Gastroesophageal sphincter (tissue), 4 donors: Measurements from ENCODE around the gene YEATS2. TPM values are rescaled to one million over a fixed set of nuclear protein-coding genes. Genes with fewer than 3 reads are reported as not detected.
A peak's percentile ranks its signal among the peaks of the same experiment; 100 is the strongest.

Source experiments
- ATAC-seq: fragments of 150-250 bp; one replicate; pipeline ENCODE4 v1.9.1; 2016; ENCODE audit warnings: mild to moderate bottlenecking, moderate library complexity
- H3K27ac ChIP-seq, 4 donors: fragments of 200-600 bp; sonication (generic) in 3 of 4; 1 replicate in 3 of 4; 2 replicates in 1 of 4; pipeline ENCODE4 v1.5.1; 2016 to 2019
- H3K27me3 ChIP-seq: fragments of 200-600 bp; sonication (generic); one replicate; pipeline ENCODE4 v1.5.1; 2019
- H3K36me3 ChIP-seq, 2 donors: fragments of 200-600 bp; sonication (generic); one replicate each; pipeline ENCODE4 v1.5.1; 2019; ENCODE audit warnings: control low read depth in 1 of 2
- H3K4me1 ChIP-seq, 3 donors: fragments of 200-600 bp; sonication (generic); 1 replicate in 2 of 3; 2 replicates in 1 of 3; pipeline ENCODE4 v1.5.1; 2016 to 2019; ENCODE audit warnings: control low read depth in 2 of 3
- H3K4me3 ChIP-seq, 2 donors: fragments of 200-600 bp; sonication (generic); one replicate each; pipeline ENCODE4 v1.5.1; 2019; ENCODE audit warnings: mild to moderate bottlenecking in 1 of 2, moderate library complexity in 1 of 2
- H3K9me3 ChIP-seq, 3 donors: fragments of 200-600 bp; sonication (generic); one replicate each; pipeline ENCODE4 v1.5.1; 2017 to 2019; ENCODE audit warnings: control low read depth in 2 of 3
- CTCF ChIP-seq, 4 experiments: fragments of 200-600 bp in 2 of 4; fragments of 450-650 bp in 2 of 4; sonication (generic) in 1 of 4; IDR thresholded peaks; one replicate each; pipeline ENCODE4 v1.5.1; 2017 to 2019; ENCODE audit warnings: antibody characterized with exemption in 4 of 4, mild to moderate bottlenecking in 2 of 4, moderate library complexity in 2 of 4
- EP300 ChIP-seq: sonication (generic); formaldehyde crosslinking; IDR thresholded peaks from one replicate; pipeline ENCODE4 v1.6.1; 2017; ENCODE audit warnings: antibody characterized with exemption, mild to moderate bottlenecking
- POLR2A ChIP-seq, 2 donors: fragments of 450-650 bp; IDR thresholded peaks; one replicate each; pipeline ENCODE4 v1.6.1; 2017; ENCODE audit warnings: antibody characterized with exemption in 2 of 2, mild to moderate bottlenecking in 2 of 2, moderate library complexity in 1 of 2
- POLR2AphosphoS5 ChIP-seq: sonication (generic); formaldehyde crosslinking; IDR thresholded peaks from one replicate; pipeline ENCODE4 v1.6.1; 2017; ENCODE audit warnings: antibody characterized with exemption
- WGBS, 2 donors: methylation state at CpG; one replicate each; pipeline ENCODE4 v1.1.5; 2018; ENCODE audit warnings: low coverage in 1 of 2; 5-methylcytosine and 5-hydroxymethylcytosine counted together
- total RNA-seq, 4 donors: library from RNA; depleted of rRNA; stranded (reverse); fragments of >200 nt; gene quantifications; one replicate each; pipeline ENCODE4 v1.1.0, GENCODE V29; 2016

YEATS2 gene
- total RNA-seq, 4 donors from 2014 or later = 19.3 to 33.1 (median 27.6) TPM

- Histone ChIP-seq H3K36me3 (peaks cover 0 to 24% of the 10 kb centered on the region in 2 donors), H3K27me3 (no peaks in the 10 kb centered on the region), H3K4me1 (peaks cover 0 to 19% (median 9%) of the 10 kb centered on the region in 3 donors), H3K27ac (peak overlapping the region in 1 of 4 donors; percentile 68), H3K4me3 (peak overlapping the region; percentile 35 to 70), H3K9me3 (no peaks in the 10 kb centered on the region)
- no peak for TF ChIP-seq POLR2AphosphoS5
- no peak for TF ChIP-seq EP300
- TF ChIP-seq CTCF (IDR thresholded peaks at IDR 0.05) = no peak
- no peak for TF ChIP-seq POLR2A (IDR thresholded peaks at IDR 0.05)
- ATAC-seq = peak; percentile 47
- 0% methylated on average over 3 of the region's 88 CpGs; no CpG with 5 or more reads in 1 of the 2 donors for WGBS, 2 donors
These were observed 127.3 kb downstream of the YEATS2 start for GRCh38 chr3:183824761-183825455.

- H3K27ac ChIP-seq = peak within 1 kb of the TSS in 2 of 4 donors; percentile 17 to 68
- WGBS, 2 donors = 13% methylated on average over 5 of the region's 69 CpGs; no CpG with 5 or more reads in 1 of the 2 donors
- TF ChIP-seq EP300 (no peak), CTCF (IDR thresholded peaks at IDR 0.05) (peak in 2 of 4 experiments; percentile 13 to 36)
These were observed 128.0 kb downstream of the YEATS2 start, which contains the start of gene MAP6D1 for GRCh38 chr3:183825456-183826161. Gene MAP6D1 (minus strand): TSS chr3:183825577. CDS start chr3:183825547, 30 bp downstream.

GRCh38 chr3:183826448-183827250 is 129.1 kb downstream of the YEATS2 start:
- Histone ChIP-seq H3K9me3 (no peaks in the 10 kb centered on the region), H3K4me1 (peaks cover 0 to 19% (median 9%) of the 10 kb centered on the region in 3 donors), H3K27ac (no peak overlapping the region), H3K27me3 (no peaks in the 10 kb centered on the region), H3K36me3 (peaks cover 0 to 39% of the 10 kb centered on the region in 2 donors), H3K4me3 (no peak overlapping the region)
- 88 to 89% methylated on average over 8 of the region's 14 CpGs for WGBS, 2 donors
- no peak for ATAC-seq
- TF ChIP-seq POLR2AphosphoS5 (no peak), POLR2A (IDR thresholded peaks at IDR 0.05) (no peak), EP300 (no peak), CTCF (IDR thresholded peaks at IDR 0.05) (no peak)

More at GRCh38 chr3:183825456-183826161, 128.0 kb downstream of the YEATS2 start, which contains the start of gene MAP6D1:
- peak within 1 kb of the TSS; percentile 35 to 70 for H3K4me3 ChIP-seq
- H3K9me3 ChIP-seq = no peaks in the 10 kb centered on the region
- H3K36me3 ChIP-seq = peaks cover 0 to 31% of the 10 kb centered on the region in 2 donors
- ATAC-seq = peak; percentile 57
- peaks cover 0 to 19% (median 9%) of the 10 kb centered on the region in 3 donors for H3K4me1 ChIP-seq
- H3K27me3 ChIP-seq = no peaks in the 10 kb centered on the region

GRCh38 chr3:183827809-183828537 is 130.4 kb downstream of the YEATS2 start:
- no peak overlapping the region for H3K27ac ChIP-seq
- TF ChIP-seq POLR2AphosphoS5 (no peak), CTCF (IDR thresholded peaks at IDR 0.05) (no peak), EP300 (no peak), POLR2A (IDR thresholded peaks at IDR 0.05) (no peak)
- no peak overlapping the region for H3K4me3 ChIP-seq
- H3K4me1 ChIP-seq = peaks cover 0 to 19% (median 9%) of the 10 kb centered on the region in 3 donors
- WGBS, 2 donors = 81 to 82% methylated on average over 5 to 6 of the region's 14 CpGs
- no peaks in the 10 kb centered on the region for H3K9me3 ChIP-seq
- peaks cover 0 to 53% of the 10 kb centered on the region in 2 donors for H3K36me3 ChIP-seq
- ATAC-seq = no peak
- H3K27me3 ChIP-seq = no peaks in the 10 kb centered on the region
